Muscle of leg (tissue), 11 donors: ENCODE results near the gene HCN3. TPM values are rescaled to one million over a fixed set of nuclear protein-coding genes. Genes with fewer than 3 reads are reported as not detected.
"Not testable (repeated sequence)": the region's sequence is repeated elsewhere in the genome, so short reads cannot be mapped to it uniquely, and the experiment has no call there.

ENCODE experiments used
- DNase-seq: peaks from one replicate; pipeline ENCODE4 v3.0.0; 2013
- H3K27ac ChIP-seq: one replicate; pipeline ENCODE4 v1.5.1; 2013; ENCODE audit warnings: mild to moderate bottlenecking, low read length, control low read depth
- H3K27me3 ChIP-seq: one replicate; pipeline ENCODE4 v1.6.1; 2013; ENCODE audit warnings: low read length; ENCODE audit not compliant: control insufficient read depth, insufficient read depth
- H3K36me3 ChIP-seq: one replicate; pipeline ENCODE4 v1.6.1; 2013; ENCODE audit warnings: low read length; ENCODE audit not compliant: control insufficient read depth, insufficient read depth
- H3K4me1 ChIP-seq: one replicate; pipeline ENCODE4 v1.6.1; 2013; ENCODE audit warnings: low read length; ENCODE audit not compliant: control insufficient read depth, insufficient read depth
- H3K4me3 ChIP-seq: one replicate; pipeline ENCODE4 v1.5.1; 2013; ENCODE audit warnings: low read length, control low read depth
- H3K9me3 ChIP-seq: replicated peaks from 2 replicates; pipeline ENCODE4 v1.6.1; 2013; ENCODE audit warnings: low read depth, low read length; ENCODE audit not compliant: control insufficient read depth
- WGBS: methylation state at CpG from one replicate; pipeline ENCODE4 v1.1.5; 2013; ENCODE audit warnings: missing lambda C conversion rate; ENCODE audit not compliant: insufficient coverage; 5-methylcytosine and 5-hydroxymethylcytosine counted together
- polyA plus RNA-seq, 8 donors: library from polyadenylated mRNA; unstranded; fragments of 120-200 nt; gene quantifications; one replicate each; pipeline versions ENCODE4 v1.2.1 to v1.2.3, GENCODE V29; 2013; ENCODE audit warnings: inconsistent platforms in 1 of 8, low replicate concordance in 1 of 8; ENCODE audit not compliant: insufficient read length in 8 of 8, insufficient read depth in 1 of 8
- total RNA-seq: library from RNA; stranded (reverse); fragments of 120-200 nt; gene quantifications from one replicate; pipeline ENCODE4 v1.2.4, GENCODE V29; 2013

HCN3 gene
- total and polyA plus RNA-seq, 9 donors, result 1.6 to 6.7 (median 3.9) TPM

DNA sequence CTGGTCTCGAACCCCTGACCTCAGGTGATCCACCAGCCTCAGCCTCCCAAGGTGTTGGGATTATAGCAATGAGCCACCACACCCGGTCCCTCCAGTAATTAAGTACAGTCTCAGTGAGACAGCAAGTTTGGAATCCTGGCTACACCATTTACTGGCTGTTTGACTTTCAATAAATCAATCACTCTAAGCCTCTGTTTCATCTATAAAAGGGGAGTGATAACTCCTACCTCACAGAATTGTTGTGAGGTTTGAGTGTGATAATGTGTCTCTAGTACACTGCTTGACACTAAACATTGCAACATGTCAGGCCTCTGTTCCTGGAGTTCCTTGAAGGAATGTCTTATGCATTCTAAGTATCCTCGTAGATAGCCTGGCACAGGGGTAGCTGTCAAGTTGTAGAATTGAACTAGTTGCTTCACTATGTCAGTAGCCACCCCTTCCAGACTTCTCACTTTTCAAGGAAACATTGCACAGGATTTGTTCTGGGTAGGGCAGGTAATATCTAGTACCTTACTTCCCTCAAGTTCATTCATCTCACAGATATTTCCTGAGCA lies 34.4 kb upstream of the HCN3 start:
- Histone ChIP-seq H3K36me3 (peaks cover 19% of the 10 kb centered on the region), H3K4me3 (no peak overlapping the region), H3K4me1 (peaks cover 32% of the 10 kb centered on the region), H3K27me3 (no peaks in the 10 kb centered on the region), H3K27ac (peak overlapping the region; percentile 93), H3K9me3 (no peaks in the 10 kb centered on the region)
- no peak for DNase-seq
- no CpG with 5 or more reads among the region's 3 CpGs for WGBS

DNA sequence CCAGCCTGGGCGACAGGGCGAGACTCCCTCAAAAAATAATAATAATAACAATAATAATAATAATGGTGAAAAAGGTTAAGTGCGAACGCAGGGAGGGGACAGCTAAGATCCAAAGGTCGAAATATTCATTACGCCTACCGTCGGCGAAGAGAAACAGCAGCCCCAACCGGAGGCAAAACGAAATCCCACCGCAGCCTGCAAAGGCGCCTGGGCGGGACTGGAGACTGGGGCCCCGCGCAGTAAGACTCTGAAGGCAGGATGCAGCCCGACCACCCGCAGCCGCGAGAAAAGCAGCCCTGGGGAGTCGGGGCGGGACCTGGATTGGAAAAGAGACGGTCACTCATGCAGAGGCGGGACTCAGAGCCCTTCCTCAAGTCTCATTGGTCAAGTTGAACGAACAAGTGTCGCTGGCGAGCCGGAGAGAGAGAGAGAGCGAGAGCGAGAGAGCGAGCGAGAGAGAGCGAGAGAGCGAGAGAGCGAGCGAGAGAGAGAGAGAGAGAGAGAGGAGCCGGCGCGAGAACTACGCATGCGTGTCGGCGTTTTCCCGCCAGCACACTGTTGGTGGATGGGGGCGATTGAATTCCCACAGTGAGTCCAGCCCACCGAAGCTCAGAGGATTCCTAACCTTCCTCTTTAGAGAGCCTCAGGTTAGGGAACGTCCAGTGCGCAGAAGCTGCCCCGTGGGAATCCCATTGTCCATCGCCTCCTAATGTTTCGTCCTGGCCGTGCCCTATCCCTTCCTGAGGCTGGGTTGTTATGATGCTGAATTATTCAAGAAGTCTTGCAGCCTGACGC lies 32.7 kb upstream of the HCN3 start:
- peaks cover 32% of the 10 kb centered on the region for H3K4me1 ChIP-seq
- no peaks in the 10 kb centered on the region for H3K9me3 ChIP-seq
- H3K36me3 ChIP-seq, result peaks cover 27% of the 10 kb centered on the region
- H3K27me3 ChIP-seq, result no peaks in the 10 kb centered on the region
- peak overlapping the region; percentile 61 for H3K4me3 ChIP-seq
- peak overlapping the region; percentile 93 for H3K27ac ChIP-seq
- WGBS, result 0% methylated on average over 35 of the region's 53 CpGs
- peak; percentile 100 for DNase-seq

DNA sequence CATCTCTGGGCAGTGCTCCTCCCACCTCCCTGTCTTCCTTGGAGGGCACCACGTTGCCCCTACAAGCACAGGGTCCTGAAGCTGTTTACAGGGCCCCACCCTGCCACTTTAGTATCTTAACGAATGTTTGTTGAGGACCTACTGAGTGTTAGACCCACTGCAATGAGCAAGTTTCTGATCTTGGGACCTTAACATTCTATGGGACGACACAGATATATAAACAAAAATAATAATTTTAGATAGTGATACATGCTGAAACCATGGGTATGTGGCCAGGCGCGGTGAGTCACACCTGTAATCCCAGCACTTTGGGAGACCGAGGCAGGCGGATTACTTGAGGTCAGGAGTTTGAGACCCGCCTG lies 32.1 kb upstream of the HCN3 start:
- 74% methylated on average over 4 of the region's 8 CpGs for WGBS
- Histone ChIP-seq H3K9me3 (no peaks in the 10 kb centered on the region), H3K36me3 (peaks cover 27% of the 10 kb centered on the region), H3K27ac (peak overlapping the region; percentile 93), H3K4me3 (peak overlapping the region; percentile 61), H3K4me1 (peaks cover 33% of the 10 kb centered on the region), H3K27me3 (no peaks in the 10 kb centered on the region)
- no peak for DNase-seq

- H3K4me3 ChIP-seq, H3K27ac ChIP-seq, DNase-seq, H3K9me3 ChIP-seq, H3K27me3 ChIP-seq: not testable (repeated sequence)
- Histone ChIP-seq H3K36me3 (peaks cover 33% of the 10 kb centered on the region), H3K4me1 (peaks cover 37% of the 10 kb centered on the region)
- no CpG with 5 or more reads among the region's 3 CpGs for WGBS
These were observed 30.5 kb upstream of the HCN3 start for GRCh38 chr1:155246796-155247195.

DNA sequence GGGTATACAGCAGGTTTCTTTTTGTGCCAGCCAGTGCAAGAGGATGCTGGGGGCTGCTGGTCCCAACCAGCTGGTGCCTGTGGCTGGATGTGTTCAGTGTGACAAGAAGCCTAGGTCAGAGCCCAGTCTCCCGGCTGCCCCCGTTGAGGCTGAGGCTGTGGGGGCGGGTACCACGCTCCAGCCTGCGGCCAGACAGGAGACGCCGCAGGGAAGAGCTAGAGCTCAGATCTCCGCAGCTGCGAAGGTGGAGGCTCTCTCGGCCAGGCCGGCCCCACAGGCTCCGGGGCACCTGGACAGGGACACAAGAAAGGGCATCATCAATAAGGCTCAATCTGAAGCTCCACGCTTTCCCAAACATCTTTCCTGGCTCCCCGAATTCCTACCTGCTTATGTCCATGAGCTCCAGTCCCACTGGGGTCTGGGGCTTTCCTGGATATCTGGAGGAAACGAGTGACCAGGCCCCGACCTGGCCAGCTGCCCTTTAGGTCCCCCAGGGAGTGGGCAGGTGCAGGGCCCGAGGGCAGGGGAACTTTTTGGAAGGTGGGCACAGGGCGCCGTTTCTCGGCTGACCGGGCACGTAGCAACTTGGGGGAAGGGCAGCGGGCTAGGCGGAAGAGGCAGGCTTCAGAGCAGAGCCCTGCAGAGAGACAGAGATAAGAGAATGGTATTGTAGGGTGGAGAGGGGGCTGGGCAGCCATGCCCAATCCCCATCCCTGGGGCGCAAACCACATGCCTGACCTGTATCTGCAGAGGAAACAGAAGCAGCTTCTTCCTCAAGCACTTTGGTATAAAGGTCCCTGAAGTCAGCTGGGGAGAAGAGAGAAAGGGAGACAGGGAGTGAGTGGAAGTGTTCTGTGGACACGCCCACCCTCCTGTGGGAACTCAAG lies 29.4 kb upstream of the HCN3 start:
- peaks cover 32% of the 10 kb centered on the region for H3K4me1 ChIP-seq
- H3K27me3 ChIP-seq, result no peaks in the 10 kb centered on the region
- 90% methylated on average over 24 of the region's 26 CpGs for WGBS
- peaks cover 33% of the 10 kb centered on the region for H3K36me3 ChIP-seq
- DNase-seq, result no peak
- H3K9me3 ChIP-seq, result no peaks in the 10 kb centered on the region
- H3K4me3 ChIP-seq, result no peak overlapping the region
- H3K27ac ChIP-seq, result no peak overlapping the region

DNA sequence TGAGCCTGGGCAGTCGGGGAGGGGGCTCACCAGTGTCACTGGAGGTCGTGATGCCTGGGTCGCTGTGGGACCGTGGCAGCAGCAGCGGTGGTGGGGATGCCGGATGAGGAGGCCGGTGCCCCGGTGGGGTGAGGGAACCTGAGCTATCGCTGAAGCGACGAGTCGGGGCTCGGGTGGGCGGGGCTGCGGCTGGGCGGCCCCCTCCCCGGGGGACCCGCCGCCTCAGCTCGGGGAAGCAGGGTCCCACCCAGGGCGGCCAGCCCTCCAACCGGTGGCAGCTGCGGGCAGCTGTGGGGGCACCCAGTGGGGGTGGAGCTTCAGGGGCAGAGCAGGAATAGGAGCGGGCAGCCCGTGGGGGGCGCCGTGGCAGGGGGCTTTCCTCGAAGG lies 27.0 kb upstream of the HCN3 start:
- Histone ChIP-seq H3K27ac (peak overlapping the region; percentile 42), H3K4me1 (peaks cover 37% of the 10 kb centered on the region), H3K4me3 (peak overlapping the region; percentile 49), H3K27me3 (no peaks in the 10 kb centered on the region), H3K36me3 (peaks cover 36% of the 10 kb centered on the region), H3K9me3 (no peaks in the 10 kb centered on the region)
- 23% methylated on average over 25 of the region's 28 CpGs for WGBS
- DNase-seq, result no peak

DNA sequence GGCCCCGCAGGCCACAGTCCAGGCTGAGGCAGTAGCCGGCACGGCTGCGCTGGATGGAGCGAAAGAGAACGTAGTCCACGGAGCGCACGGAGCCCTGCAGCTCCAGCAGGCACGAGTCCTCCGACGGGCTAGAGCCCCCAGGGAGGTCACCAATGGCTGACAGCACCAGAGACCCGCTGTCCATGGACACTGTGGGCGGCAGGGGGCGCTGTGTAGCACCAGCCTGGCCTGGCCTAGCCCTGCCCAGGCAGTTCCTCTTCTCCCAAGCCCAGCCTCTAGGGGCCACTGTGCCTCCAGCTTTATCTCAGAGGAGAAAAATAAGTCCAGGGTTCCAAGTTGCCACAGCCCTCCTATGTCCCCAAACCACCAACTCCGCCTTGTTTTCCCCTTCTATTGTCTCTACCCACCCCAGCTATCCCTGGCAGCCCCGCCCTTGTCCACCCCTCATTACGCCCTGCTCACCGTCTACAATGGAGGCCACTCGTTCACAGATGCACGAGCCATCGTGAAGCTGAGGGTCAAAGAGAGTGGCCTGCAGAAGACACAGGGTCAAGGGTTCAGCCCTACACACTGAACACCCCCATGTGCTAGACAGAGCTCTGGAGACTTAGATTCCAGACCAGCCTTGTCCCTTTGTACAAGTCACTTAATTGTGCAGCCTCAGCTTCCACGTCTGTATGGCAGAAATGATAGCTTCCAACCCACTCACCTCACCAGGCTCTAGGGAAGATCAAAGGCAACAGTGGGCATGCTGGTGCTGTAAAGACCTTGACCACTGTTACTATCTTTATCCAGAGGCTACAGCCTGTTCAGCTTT lies 26.4 kb upstream of the HCN3 start:
- 21% methylated on average over 23 of the region's 23 CpGs for WGBS
- H3K4me3 ChIP-seq, result peak overlapping the region; percentile 49
- H3K9me3 ChIP-seq, result no peaks in the 10 kb centered on the region
- peaks cover 36% of the 10 kb centered on the region for H3K36me3 ChIP-seq
- no peaks in the 10 kb centered on the region for H3K27me3 ChIP-seq
- DNase-seq, result peak; percentile 95
- peak overlapping the region; percentile 42 for H3K27ac ChIP-seq
- H3K4me1 ChIP-seq, result peaks cover 40% of the 10 kb centered on the region

DNA sequence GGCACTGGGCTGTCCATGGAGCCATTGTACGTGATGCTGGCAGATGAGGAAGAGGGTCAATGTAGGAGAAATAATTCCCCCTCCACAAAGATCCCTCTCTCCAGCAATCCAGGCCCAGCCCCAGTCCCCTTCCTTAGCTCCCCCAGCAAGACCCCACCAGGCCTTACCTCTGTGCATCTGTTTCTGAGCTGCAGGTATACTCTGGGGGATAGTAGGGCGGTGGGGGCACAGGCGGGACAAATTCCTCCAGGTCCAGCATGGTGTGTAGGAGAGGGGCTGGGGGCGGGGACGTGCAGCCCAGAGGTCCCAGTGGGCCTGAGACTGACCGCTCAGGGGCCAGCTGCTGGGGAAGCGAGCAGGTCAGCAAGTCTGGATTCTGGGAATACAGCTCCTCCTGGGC lies 25.7 kb upstream of the HCN3 start:
- H3K4me3 ChIP-seq, result no peak overlapping the region
- WGBS, result 25% methylated on average over 2 of the region's 7 CpGs
- no peak overlapping the region for H3K27ac ChIP-seq
- H3K4me1 ChIP-seq, result peaks cover 47% of the 10 kb centered on the region
- no peaks in the 10 kb centered on the region for H3K27me3 ChIP-seq
- no peak for DNase-seq
- peaks cover 40% of the 10 kb centered on the region for H3K36me3 ChIP-seq
- no peaks in the 10 kb centered on the region for H3K9me3 ChIP-seq

DNA sequence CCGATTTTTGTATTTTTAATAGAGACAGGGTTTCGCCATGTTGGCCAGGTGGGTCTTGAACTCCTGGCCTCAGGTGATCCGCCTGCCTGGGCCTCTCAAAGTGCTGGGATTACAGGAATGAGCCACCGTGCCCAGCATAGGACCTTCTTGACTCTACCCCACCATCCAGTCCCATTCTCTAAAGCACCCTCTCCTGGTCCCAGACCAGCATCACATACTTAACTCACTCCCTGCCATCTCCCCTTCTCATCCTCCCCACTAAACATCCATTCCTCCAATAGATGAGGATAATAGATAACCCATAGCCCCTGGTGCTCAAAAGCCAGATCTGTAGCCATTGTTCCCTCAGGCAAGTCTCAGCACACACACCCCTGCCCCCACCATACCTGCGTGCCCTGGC lies 24.1 kb upstream of the HCN3 start:
- no peak overlapping the region for H3K27ac ChIP-seq
- DNase-seq, result no peak
- WGBS, result 100% methylated on average over 3 of the region's 5 CpGs
- H3K4me3 ChIP-seq, result no peak overlapping the region
- H3K9me3 ChIP-seq, result no peaks in the 10 kb centered on the region
- no peaks in the 10 kb centered on the region for H3K27me3 ChIP-seq
- H3K36me3 ChIP-seq, result peaks cover 35% of the 10 kb centered on the region
- H3K4me1 ChIP-seq, result peaks cover 48% of the 10 kb centered on the region
